Ascending aorta (tissue), 2 donors: ENCODE results near the gene COX15. TPM values are rescaled to one million over a fixed set of nuclear protein-coding genes. Genes with fewer than 3 reads are reported as not detected.

ENCODE experiments used
- DNase-seq, 2 donors: peaks; one replicate each; pipeline ENCODE4 v3.0.0-alpha.2; 2019; ENCODE audit warnings: low spot score in 2 of 2
- H3K27ac ChIP-seq, 2 donors: fragments of 200-600 bp; sonication (generic); one replicate each; pipeline ENCODE4 v1.5.1; 2016 to 2017; ENCODE audit warnings: mild to moderate bottlenecking in 1 of 2
- H3K27me3 ChIP-seq: fragments of 200-600 bp; sonication (generic); one replicate; pipeline ENCODE4 v1.5.1; 2017
- H3K36me3 ChIP-seq, 2 donors: fragments of 200-600 bp; sonication (generic); one replicate each; pipeline ENCODE4 v1.5.1; 2016
- H3K4me1 ChIP-seq, 2 donors: fragments of 200-600 bp; sonication (generic); one replicate each; pipeline ENCODE4 v1.5.1; 2016 to 2017; ENCODE audit warnings: mild to moderate bottlenecking in 1 of 2
- H3K4me3 ChIP-seq, 2 donors: fragments of 200-600 bp; sonication (generic); one replicate each; pipeline ENCODE4 v1.5.1; 2016 to 2017; ENCODE audit warnings: mild to moderate bottlenecking in 1 of 2
- H3K9me3 ChIP-seq, 2 donors: fragments of 200-600 bp; sonication (generic); one replicate each; pipeline ENCODE4 v1.5.1; 2016
- intact Hi-C: fragments of 100-400 bp; cut with DNase I; formaldehyde crosslinking; loops from one replicate; pipeline ENCODE4 v1.15.1; 2023
- total RNA-seq: library from RNA; depleted of rRNA; stranded (reverse); fragments of >200 nt; gene quantifications from one replicate; pipeline ENCODE4 v1.1.0, GENCODE V29; 2016
- TF ChIP-seq, protein P1 (sequence below), 3 experiments: fragments of 200-600 bp in 2 of 3; fragments of 450-650 bp in 1 of 3; sonication (generic) in 2 of 3; IDR thresholded peaks; one replicate each; pipeline ENCODE4 v1.5.1; 2016 to 2019; ENCODE audit warnings: antibody characterized with exemption in 3 of 3, mild to moderate bottlenecking in 1 of 3, moderate library complexity in 1 of 3

The COX15 gene
- 22.0 TPM for total RNA-seq

- peaks cover 10 to 13% of the 10 kb centered on the region in 2 donors for H3K36me3 ChIP-seq
- H3K27ac ChIP-seq = peak within 1 kb of the TSS; percentile 85 to 91
- H3K4me1 ChIP-seq = peaks cover 0 to 15% of the 10 kb centered on the region in 2 donors
- H3K27me3 ChIP-seq = no peaks in the 10 kb centered on the region
- intact Hi-C loops = loop anchor here (1.0 to 10.0 kb wide), 7 partner anchors 55 to 1597 kb away; partner anchors contain the start of genes DNMBP, ENTPD7, GOT1 and R3HCC1L
- H3K4me3 ChIP-seq = peak within 1 kb of the TSS; percentile 76 to 88
- DNase-seq = peak; percentile 87 to 98
- TF ChIP-seq, protein P1, sequence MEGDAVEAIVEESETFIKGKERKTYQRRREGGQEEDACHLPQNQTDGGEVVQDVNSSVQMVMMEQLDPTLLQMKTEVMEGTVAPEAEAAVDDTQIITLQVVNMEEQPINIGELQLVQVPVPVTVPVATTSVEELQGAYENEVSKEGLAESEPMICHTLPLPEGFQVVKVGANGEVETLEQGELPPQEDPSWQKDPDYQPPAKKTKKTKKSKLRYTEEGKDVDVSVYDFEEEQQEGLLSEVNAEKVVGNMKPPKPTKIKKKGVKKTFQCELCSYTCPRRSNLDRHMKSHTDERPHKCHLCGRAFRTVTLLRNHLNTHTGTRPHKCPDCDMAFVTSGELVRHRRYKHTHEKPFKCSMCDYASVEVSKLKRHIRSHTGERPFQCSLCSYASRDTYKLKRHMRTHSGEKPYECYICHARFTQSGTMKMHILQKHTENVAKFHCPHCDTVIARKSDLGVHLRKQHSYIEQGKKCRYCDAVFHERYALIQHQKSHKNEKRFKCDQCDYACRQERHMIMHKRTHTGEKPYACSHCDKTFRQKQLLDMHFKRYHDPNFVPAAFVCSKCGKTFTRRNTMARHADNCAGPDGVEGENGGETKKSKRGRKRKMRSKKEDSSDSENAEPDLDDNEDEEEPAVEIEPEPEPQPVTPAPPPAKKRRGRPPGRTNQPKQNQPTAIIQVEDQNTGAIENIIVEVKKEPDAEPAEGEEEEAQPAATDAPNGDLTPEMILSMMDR (IDR thresholded peaks at IDR 0.05) = peak in 1 of 3 experiments; percentile 23
- H3K9me3 ChIP-seq = no peaks in the 10 kb centered on the region
Measured at GRCh38 chr10:99732033-99732842, at the start of gene COX15, which contains the start of gene CUTC. COX15 (minus strand) TSS chr10:99732127; CDS start chr10:99732049, 78 bp downstream. CUTC (plus strand) TSS chr10:99732234; CDS start chr10:99732349, 115 bp downstream.

GRCh38 chr10:99779335-99779734 is 47.4 kb upstream of the COX15 start:
- Histone ChIP-seq H3K4me1 (no peaks in the 10 kb centered on the region), H3K27me3 (no peaks in the 10 kb centered on the region), H3K27ac (peak overlapping the region in 1 of 2 donors; percentile 32), H3K4me3 (no peak overlapping the region), H3K36me3 (no peaks in the 10 kb centered on the region), H3K9me3 (no peaks in the 10 kb centered on the region)
- intact Hi-C loops = no loop called here
- TF ChIP-seq, protein P1 (IDR thresholded peaks at IDR 0.05) = no peak
- DNase-seq = no peak

- Histone ChIP-seq H3K27me3 (no peaks in the 10 kb centered on the region), H3K36me3 (no peaks in the 10 kb centered on the region), H3K4me3 (no peak overlapping the region), H3K4me1 (no peaks in the 10 kb centered on the region), H3K9me3 (no peaks in the 10 kb centered on the region), H3K27ac (no peak overlapping the region)
- no peak for DNase-seq
- intact Hi-C loops = no loop called here
- TF ChIP-seq, protein P1 (IDR thresholded peaks at IDR 0.05) = no peak
Measured at GRCh38 chr10:99777918-99778714, 46.2 kb upstream of the COX15 start.

- intact Hi-C loops = no loop called here
Measured at GRCh38 chr10:99775850-99776249, 43.9 kb upstream of the COX15 start.

GRCh38 chr10:99770408-99771045 is 38.6 kb upstream of the COX15 start:
- H3K4me3 ChIP-seq = no peak overlapping the region
- H3K4me1 ChIP-seq = no peaks in the 10 kb centered on the region
- no peaks in the 10 kb centered on the region for H3K36me3 ChIP-seq
- no peak overlapping the region for H3K27ac ChIP-seq
- intact Hi-C loops = no loop called here
- DNase-seq = no peak
- no peaks in the 10 kb centered on the region for H3K27me3 ChIP-seq
- TF ChIP-seq, protein P1 (IDR thresholded peaks at IDR 0.05) = no peak
- H3K9me3 ChIP-seq = no peaks in the 10 kb centered on the region

More at GRCh38 chr10:99775850-99776249, 43.9 kb upstream of the COX15 start:
- Histone ChIP-seq H3K4me3 (no peak overlapping the region), H3K9me3 (no peaks in the 10 kb centered on the region), H3K4me1 (no peaks in the 10 kb centered on the region), H3K27me3 (no peaks in the 10 kb centered on the region), H3K36me3 (no peaks in the 10 kb centered on the region), H3K27ac (no peak overlapping the region)
- DNase-seq = no peak
- TF ChIP-seq, protein P1 (IDR thresholded peaks at IDR 0.05) = no peak
